GM08714 (cell line): ENCODE data around the gene CPA4.
"Not testable (repeated sequence)": the region's sequence is repeated elsewhere in the genome, so short reads cannot be mapped to it uniquely, and the experiment has no call there.

ENCODE experiments used
- H3K4me3 ChIP-seq: fragments of 200-500 bp; sonication (Bioruptor generic); 2 replicates; pipeline ENCODE4 v1.5.1; 2014; ENCODE audit warnings: mild to moderate bottlenecking, low read length, inconsistent platforms
- ZNF274 ChIP-seq: IDR thresholded peaks from 2 replicates; pipeline ENCODE4 v1.6.1; 2012; ENCODE audit warnings: mild to moderate bottlenecking, low read depth, low read length

Gene CPA4

DNA sequence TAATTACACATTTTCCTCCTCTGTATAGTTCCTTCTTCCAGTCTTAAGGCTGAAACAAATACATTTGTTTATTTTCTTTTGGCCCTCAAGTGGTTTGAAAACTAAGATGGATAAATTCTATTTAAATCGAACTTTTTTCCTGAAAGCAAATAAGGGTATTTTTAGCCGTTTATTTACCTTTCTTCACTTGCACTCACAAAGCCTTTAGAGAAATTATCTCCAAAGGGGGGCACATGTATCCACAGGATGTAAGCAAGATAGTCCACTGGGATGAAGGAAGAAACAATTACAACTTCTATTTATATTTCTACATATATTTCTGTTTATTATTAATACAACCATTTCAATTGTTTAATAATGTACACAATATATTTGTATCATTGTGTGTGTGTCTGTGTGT is 10.2 kb downstream of the CPA4 start:
- no peak overlapping the region for H3K4me3 ChIP-seq
- TF ChIP-seq ZNF274 = no peak

DNA sequence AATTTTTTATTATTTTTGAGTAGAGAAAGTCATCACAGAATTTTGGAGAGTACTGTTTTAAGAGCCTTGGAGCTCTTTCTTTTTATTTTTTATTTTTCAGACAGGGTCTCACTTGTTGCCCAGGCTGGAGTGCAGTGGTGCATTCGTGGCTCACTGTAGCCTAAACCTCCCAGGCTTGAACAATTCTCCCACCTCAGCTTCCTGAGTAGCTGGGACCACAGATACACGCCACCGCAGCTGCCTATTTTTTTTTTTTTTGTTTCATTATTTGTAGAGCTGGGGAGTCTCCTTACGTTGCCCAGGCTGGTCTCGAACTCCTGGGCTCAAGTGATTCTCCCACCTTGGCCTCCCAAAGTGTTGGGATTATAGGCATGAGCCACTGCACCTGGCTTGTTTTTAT is 10.6 kb downstream of the CPA4 start:
- TF ChIP-seq ZNF274 = no peak
- H3K4me3 ChIP-seq = no peak overlapping the region

DNA sequence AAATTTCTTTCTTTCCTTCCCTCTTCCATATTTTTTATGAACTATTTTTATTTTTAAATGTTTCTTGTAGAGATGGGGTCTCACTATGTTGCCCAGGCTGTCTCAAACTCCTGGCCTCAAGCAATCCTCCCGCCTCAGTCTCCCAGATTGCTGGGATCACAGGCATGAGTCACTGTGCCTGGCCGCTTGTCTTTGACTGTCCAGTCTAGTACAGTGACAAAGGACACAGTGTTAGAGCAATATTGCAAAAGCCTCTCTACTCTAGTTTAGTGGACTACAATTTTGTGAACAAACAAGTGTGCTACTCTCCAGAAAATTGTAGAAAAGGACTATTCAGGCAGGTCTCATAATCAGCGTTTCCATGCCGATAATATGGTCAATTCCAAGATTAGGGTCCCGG is 11.0 kb downstream of the CPA4 start:
- no peak overlapping the region for H3K4me3 ChIP-seq
- no peak for TF ChIP-seq ZNF274

DNA sequence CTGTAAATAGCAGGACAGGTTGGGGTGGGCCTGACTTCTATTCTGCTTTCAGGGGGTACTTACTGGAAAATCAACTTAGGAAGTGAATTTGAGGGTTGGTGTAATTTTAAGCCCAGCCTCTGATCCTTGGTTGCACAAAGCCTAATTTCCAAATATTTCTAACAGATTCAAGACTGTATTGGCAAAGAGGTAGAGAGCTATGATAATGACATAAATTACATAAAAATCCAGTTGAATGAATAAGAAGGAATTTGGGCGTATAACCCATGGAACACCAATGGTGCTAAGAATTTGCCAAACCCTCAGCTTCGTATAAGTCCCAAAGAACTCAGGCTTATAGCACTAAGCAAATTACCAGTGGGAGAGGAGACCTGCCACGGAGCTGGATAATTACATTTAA is 11.9 kb downstream of the CPA4 start:
- H3K4me3 ChIP-seq = no peak overlapping the region
- TF ChIP-seq ZNF274 = no peak

DNA sequence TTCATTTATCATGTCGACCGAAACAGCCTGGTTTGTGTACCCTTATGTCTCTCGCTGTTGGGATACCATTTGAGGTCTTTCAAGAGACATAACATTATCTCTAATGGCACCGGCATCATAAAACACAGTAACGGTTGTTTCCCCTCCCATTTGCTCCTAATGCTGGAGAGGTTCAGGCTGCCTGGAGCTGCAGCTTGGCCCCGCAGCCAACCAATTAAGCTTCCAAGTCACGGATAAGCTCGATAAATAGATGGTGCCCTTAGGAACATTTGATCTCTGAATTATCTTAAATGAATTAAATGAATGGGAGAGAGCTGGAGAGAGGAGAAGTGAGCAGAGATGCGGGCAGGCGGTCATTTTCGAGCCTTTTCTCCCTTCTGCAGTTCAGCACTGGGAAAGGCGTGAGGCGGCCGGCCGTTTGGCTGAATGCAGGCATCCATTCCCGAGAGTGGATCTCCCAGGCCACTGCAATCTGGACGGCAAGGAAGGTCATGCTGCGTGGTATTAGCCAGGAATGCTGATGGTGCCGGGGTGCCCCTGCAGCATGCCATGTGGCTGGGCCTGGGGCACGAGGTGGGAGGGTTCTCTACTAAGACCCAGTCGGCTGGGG is 12.6 kb downstream of the CPA4 start:
- no peak overlapping the region for H3K4me3 ChIP-seq
- no peak for TF ChIP-seq ZNF274

DNA sequence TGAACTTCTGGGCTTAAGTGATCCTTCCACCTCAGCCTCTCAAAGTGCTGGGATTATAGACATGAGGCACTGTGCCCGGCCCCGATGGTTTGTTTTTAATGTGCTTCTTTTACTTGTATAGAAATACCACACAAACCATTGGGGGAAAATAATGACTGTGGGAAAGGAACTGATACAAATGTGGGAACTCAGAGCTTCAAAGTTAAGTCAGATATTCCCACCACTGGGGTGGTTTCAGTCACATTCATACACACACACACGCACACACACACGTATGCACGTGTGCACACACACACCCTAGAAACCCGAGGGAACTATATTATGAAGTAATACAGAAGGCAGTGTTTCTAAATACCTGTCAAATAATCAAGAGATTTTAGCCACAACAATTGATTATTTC is 17.0 kb downstream of the CPA4 start:
- TF ChIP-seq ZNF274 = no peak
- no peak overlapping the region for H3K4me3 ChIP-seq

DNA sequence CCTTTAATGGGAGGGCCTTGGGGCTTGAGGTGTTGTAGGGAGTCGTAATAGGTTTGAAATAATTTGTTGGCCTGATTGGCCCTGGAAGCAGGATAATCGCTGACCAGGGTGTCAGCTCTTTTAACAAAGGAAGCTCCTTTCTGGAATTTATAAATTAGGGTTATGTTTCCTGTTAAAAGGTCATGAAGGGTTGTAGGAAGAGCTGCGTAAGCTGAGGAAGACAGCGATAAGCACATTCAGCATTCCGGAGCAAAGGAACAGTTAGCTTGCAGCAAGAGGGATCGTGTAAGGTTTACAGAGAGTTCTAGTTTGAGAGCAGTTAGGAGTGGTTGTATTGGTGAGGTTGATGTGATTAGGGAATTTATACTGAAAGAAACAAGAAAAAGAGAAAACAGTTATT is 21.3 kb downstream of the CPA4 start:
- TF ChIP-seq ZNF274 = no peak
- no peak overlapping the region for H3K4me3 ChIP-seq

DNA sequence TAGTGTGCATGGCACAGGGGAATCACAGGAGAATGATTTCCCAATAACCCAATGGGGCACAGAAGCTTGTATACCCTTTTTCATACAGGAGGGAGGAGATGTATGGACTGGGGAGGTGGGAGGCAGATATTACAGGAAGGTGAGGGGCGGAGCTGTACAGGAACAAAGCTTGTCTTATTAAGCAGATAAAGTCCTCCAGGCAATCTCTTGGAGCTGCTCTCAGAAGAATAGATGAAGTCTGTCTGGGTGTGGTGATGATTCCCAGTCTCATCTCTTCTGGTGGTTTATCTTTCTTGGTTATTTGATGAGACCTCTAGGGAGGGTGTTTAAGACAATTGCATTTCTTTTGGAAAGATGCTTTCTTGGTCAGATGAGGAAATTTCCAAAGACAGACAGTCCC is 26.6 kb downstream of the CPA4 start:
- H3K4me3 ChIP-seq = no peak overlapping the region
- TF ChIP-seq ZNF274 = no peak

DNA sequence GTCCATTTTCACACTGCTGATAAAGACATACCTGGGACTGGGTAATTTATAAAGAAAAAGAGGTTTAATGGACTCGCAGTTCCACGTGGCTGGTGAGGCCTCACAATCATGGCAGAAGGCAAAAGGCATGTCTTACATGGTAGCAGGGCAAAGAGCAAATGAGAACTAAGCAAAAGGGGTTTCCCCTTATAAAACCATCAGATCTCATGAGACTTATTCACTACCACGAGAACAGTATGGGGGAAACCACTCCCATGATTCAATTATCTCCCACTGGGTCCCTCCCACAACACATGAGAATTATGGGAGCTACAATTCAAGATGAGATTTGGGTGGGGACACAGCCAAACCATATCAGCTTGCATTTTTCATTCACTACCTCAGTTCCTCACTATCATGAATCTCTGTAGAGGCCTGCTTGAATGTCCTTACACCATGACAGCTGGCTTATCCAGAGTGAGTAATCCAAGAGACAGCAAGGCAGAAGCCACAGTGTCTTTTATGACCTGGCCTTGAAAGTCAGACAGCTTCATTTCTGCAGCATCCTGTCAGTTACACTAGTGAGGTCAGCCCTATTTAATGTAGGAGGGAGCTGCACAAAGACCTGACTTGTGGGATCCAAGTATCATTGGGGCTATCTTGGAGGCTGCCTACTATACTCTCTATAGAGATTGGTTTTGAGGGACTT is 28.7 kb downstream of the CPA4 start:
- not testable (repeated sequence) for H3K4me3 ChIP-seq

DNA sequence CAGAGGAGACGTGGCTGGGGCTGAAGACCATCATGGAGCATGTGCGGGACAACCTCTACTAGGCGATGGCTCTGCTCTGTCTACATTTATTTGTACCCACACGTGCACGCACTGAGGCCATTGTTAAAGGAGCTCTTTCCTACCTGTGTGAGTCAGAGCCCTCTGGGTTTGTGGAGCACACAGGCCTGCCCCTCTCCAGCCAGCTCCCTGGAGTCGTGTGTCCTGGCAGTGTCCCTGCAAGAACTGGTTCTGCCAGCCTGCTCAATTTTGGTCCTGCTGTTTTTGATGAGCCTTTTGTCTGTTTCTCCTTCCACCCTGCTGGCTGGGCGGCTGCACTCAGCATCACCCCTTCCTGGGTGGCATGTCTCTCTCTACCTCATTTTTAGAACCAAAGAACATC is 29.7 kb downstream of the CPA4 start:
- no peak overlapping the region for H3K4me3 ChIP-seq
- no peak for TF ChIP-seq ZNF274

DNA sequence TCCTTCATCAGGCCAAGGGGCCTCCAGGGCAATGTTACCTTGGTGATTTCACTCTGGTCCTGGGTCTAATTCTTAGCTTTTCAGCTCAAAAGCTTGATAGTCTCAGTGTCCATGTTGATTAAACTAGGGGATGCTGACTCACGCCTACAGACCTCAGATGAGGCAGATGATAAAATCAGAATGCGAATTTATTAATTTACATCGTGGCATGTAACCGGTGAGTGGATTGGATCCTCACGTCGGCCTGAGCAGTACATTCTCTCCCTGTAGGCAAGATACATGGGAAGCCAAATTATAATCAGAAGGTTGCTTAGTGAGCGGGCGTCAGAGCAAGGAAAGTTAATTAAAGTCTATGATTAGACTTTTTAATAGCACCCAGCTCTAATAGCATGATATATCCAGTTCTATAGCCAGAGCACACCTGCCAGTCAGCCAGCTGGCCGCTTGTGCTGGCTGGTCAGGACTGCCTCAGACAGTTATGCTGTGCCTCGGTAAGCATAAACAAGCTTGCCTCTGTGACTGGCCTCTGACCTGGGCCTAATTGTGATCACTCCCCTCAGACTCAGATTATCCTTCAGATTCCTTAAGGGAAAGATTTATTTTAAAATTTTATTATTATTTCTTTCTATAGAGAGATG is 31.5 kb downstream of the CPA4 start:
- no peak for TF ChIP-seq ZNF274
- H3K4me3 ChIP-seq = no peak overlapping the region

DNA sequence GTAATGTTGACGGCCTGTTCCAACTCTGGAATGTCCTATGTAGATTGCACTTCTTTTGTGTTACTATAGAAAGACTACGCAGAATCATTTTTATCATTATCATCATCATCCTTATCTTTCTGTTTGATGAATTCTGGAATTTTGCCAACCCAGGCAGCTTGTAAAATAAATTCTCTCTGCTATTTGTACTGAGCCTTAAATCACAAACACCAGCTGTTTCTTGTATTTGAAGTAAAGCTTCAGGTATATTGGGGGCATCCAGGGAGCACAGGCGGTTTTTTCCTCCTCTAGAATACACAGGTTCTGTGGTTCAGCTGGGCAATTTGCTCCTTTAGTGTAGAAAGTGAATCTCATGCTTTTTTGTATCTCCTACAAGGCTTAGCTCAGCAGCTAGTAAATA is 36.7 kb downstream of the CPA4 start:
- no peak for TF ChIP-seq ZNF274
- H3K4me3 ChIP-seq = no peak overlapping the region

DNA sequence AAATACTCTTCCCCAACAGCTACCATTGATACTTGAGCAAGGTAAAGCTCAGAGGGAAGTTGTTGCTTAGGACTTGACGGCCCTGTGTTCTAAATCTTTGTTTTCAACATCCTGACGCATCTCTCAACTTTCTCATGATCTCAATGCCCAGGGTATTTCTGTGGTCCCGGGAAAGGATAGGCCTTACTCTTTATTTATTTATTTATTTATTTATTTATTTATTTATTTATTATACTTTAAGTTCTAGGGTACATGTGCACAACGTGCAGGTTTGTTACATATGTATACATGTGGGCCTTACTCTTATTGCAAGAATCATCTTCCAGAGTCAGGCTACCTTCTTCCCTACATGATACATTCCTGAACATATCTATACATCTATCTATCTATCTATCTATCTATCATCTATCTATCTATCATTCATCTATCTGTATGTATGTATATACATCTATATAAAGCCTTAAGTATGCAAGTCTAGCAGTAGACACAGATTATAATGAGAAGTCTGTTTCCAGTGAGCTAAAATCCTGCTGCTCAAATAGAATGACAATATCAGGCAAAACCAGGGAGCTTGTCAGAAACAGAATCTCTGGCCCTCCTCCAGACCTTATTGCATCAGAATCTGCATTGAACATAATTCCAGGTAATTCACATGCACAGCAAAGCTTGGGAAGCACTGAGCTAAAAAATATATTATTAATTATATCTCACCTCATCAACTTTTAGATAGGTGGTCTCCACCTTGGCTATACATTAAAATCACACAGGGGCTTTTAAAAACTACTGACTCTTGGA is 39.5 kb downstream of the CPA4 start:
- H3K4me3 ChIP-seq = no peak overlapping the region
- no peak for TF ChIP-seq ZNF274

DNA sequence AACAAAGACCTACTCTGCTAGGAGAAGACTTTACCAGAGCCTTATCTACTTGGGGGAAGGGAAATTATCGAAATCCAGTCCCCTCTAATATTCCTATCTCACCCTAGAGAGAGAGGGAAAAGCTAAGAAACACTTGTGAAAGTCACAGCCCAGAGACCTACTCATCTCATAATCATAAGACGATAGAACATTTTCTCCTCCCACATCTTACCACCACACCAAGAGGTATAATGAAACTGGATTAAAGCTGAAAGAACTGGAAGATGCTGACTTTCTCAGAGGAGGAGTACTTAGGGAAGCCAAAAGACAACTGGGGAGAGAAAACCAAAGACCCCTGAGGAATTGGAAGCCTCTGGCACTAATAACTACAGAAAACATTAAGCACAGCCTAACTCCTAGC is 40.9 kb downstream of the CPA4 start:
- no peak overlapping the region for H3K4me3 ChIP-seq
- TF ChIP-seq ZNF274 = no peak

DNA sequence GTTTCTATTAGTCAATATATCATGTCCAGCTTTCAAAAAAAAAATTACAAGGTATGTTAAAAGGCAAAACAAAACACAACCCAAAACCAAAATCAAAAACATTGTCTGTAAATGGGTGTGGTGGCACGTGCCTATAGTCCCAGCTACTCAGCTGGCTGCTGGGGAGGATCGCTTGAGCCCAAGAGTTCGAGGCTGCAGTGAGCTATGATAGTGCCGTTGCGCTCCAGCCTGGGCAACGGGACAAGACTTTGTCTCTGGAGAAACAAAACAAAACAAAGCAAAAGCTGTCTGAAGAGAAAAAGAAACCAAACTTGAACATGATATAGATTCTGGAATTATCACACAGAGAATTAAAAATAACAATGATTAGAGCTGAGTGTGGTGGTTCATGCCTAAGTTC is 41.3 kb downstream of the CPA4 start:
- TF ChIP-seq ZNF274 = no peak
- H3K4me3 ChIP-seq = no peak overlapping the region
